K562 (cell line): ENCODE results near the gene VPS11. TPM values are rescaled to one million over a fixed set of nuclear protein-coding genes. Genes with fewer than 3 reads are reported as not detected.

Source experiments
- ATAC-seq: fragments of 200-7000 bp; cut with Tn5 transposase; 3 replicates; pipeline ENCODE4 v1.9.1; 2020; ENCODE audit warnings: moderate library complexity
- BruUV-seq: library from RNA; stranded (reverse); fragments of 400-500 nt; replicated peaks from 2 replicates; lab custom pipeline; 2021; lab: Mats Ljungman, UMichigan
- CTCF ChIA-PET: fragments of 300-600 bp; formaldehyde crosslinking; extraction: SDS; loops from one replicate; lab custom pipeline; 2021; ENCODE audit warnings: low intra/inter-chr PET ratio; lab: Yijun Ruan, JAX
- POLR2A ChIA-PET: fragments of 300-600, 350-650 bp; sonication (Branson Sonifier 250); formaldehyde crosslinking; extraction: SDS; loops from one replicate; lab custom pipeline; 2021; ENCODE audit warnings: antibody characterized with exemption, inconsistent platforms; lab: Yijun Ruan, JAX
- DNase-seq, 4 experiments: peaks; one replicate each; pipeline versions ENCODE4 v3.0.0 to v3.0.0-alpha.2; 2011 to 2018; ENCODE audit warnings: low spot score in 3 of 4, mixed read lengths in 3 of 4; ENCODE audit errors: extremely low read depth in 1 of 4
- FAIRE-seq: peaks from 2 replicates; lab custom pipeline; 2011; peaks lifted over from hg19 to GRCh38; lab: Jason Lieb, UNC
- H2AFZ ChIP-seq: 2 replicates; pipeline ENCODE4 v1.6.0; 2011; ENCODE audit warnings: low read depth, low read length, control low read depth, inconsistent platforms
- H3K27ac ChIP-seq: fragments of 200-600 bp; 3 replicates; pipeline ENCODE4 v1.8.0; 2011; ENCODE audit warnings: low read depth, mild to moderate bottlenecking, control low read depth, inconsistent platforms, low read length, moderate library complexity, mixed read lengths; ENCODE audit errors: extremely low read depth
- H3K27me3 ChIP-seq, 2 experiments: fragments of 300-600 bp in 1 of 2; 2 replicates in 1 of 2; 3 replicates in 1 of 2; pipeline versions ENCODE4 v1.6.0 to v1.8.0; 2011; ENCODE audit warnings: inconsistent platforms in 2 of 2, low read length in 2 of 2, mild to moderate bottlenecking in 1 of 2, mixed read lengths in 1 of 2, moderate library complexity in 1 of 2; ENCODE audit not compliant: control insufficient read depth in 2 of 2, insufficient read depth in 2 of 2
- H3K36me3 ChIP-seq: fragments of 300-600 bp; 3 replicates; pipeline ENCODE4 v1.8.0; 2011; ENCODE audit warnings: mild to moderate bottlenecking, low read length, inconsistent platforms; ENCODE audit not compliant: control insufficient read depth, insufficient read depth
- H3K4me1 ChIP-seq, 2 experiments: fragments of 200-600 bp in 1 of 2; replicated peaks in 1 of 2; 2 replicates in 1 of 2; 3 replicates in 1 of 2; pipeline versions ENCODE4 v1.5.1 to v1.8.0; 2011; ENCODE audit warnings: inconsistent platforms in 2 of 2, low read length in 2 of 2, mild to moderate bottlenecking in 1 of 2, mixed read lengths in 1 of 2, moderate library complexity in 1 of 2; ENCODE audit not compliant: control insufficient read depth in 2 of 2, insufficient read depth in 2 of 2
- H3K4me2 ChIP-seq: 2 replicates; pipeline ENCODE4 v1.6.1; 2011; ENCODE audit warnings: low read length, control low read depth, inconsistent platforms, mixed read lengths; ENCODE audit not compliant: insufficient read depth
- H3K4me3 ChIP-seq: fragments of 200-600 bp; sonication (generic), shearing (Covaris generic); 2 replicates; pipeline ENCODE4 v1.5.1; 2016; ENCODE audit warnings: control low read depth, inconsistent platforms
- H3K79me2 ChIP-seq: fragments of 200-600 bp; 3 replicates; pipeline ENCODE4 v1.8.0; 2011; ENCODE audit warnings: low read length, inconsistent platforms; ENCODE audit not compliant: control insufficient read depth, insufficient read depth
- H3K9ac ChIP-seq, 2 experiments: 2 replicates each; pipeline versions ENCODE4 v1.6.0 to v1.6.1; 2011; ENCODE audit warnings: low read depth in 2 of 2, low read length in 2 of 2, control low read depth in 1 of 2, inconsistent platforms in 1 of 2, mild to moderate bottlenecking in 1 of 2, mixed read lengths in 1 of 2; ENCODE audit not compliant: insufficient read depth in 1 of 2
- H3K9me1 ChIP-seq: one replicate; pipeline ENCODE4 v1.6.0; 2011; ENCODE audit warnings: inconsistent platforms, mild to moderate bottlenecking, low read length, moderate library complexity; ENCODE audit not compliant: control insufficient read depth, insufficient read depth
- H3K9me3 ChIP-seq: replicated peaks from 2 replicates; pipeline ENCODE4 v1.5.1; 2011; ENCODE audit warnings: low read depth, low read length, inconsistent platforms; ENCODE audit not compliant: control insufficient read depth, insufficient read depth
- H4K20me1 ChIP-seq: replicated peaks from 2 replicates; pipeline ENCODE4 v1.6.1; 2011; ENCODE audit warnings: low read length, inconsistent platforms, mixed read lengths; ENCODE audit not compliant: control insufficient read depth, insufficient read depth
- ARID2 ChIP-seq: fragments of 450-650 bp; IDR thresholded peaks from 2 replicates; pipeline ENCODE4 v1.6.1; 2017; ENCODE audit warnings: antibody characterized with exemption, mild to moderate bottlenecking
- HNRNPUL1 ChIP-seq: fragments of 200-400 bp; formaldehyde crosslinking; IDR thresholded peaks from 2 replicates; pipeline ENCODE4 v1.6.1; 2017; ENCODE audit warnings: low read length
- MTA3 ChIP-seq: fragments of 450-650 bp; formaldehyde crosslinking; IDR thresholded peaks from 2 replicates; pipeline ENCODE4 v1.6.1; 2017; ENCODE audit warnings: mild to moderate bottlenecking, borderline replicate concordance
- NCOA4 ChIP-seq: fragments of 450-650 bp; IDR thresholded peaks from 2 replicates; pipeline ENCODE4 v1.6.1; 2018; ENCODE audit warnings: mild to moderate bottlenecking; ENCODE audit not compliant: partially characterized antibody
- PHTF2 ChIP-seq: fragments of 250-450 bp; sonication (Bioruptor Pico); IDR thresholded peaks from 2 replicates; pipeline ENCODE4 v1.5.0; 2021; ENCODE audit warnings: mild to moderate bottlenecking
- POLR2G ChIP-seq: fragments of 200-400 bp; formaldehyde crosslinking; IDR thresholded peaks from 2 replicates; pipeline ENCODE4 v1.6.1; 2017; ENCODE audit warnings: low read depth, mild to moderate bottlenecking, antibody characterized with exemption, low read length, moderate library complexity
- PTBP1 ChIP-seq: fragments of 200-400 bp; formaldehyde crosslinking; IDR thresholded peaks from 2 replicates; pipeline ENCODE4 v1.6.1; 2017; ENCODE audit warnings: low read depth, low read length
- SAP30 ChIP-seq: fragments of 200-600 bp; sonication (generic); IDR thresholded peaks from 2 replicates; pipeline ENCODE4 v1.6.1; 2012; ENCODE audit warnings: borderline replicate concordance, low read depth, mild to moderate bottlenecking, moderate library complexity, low read length, control low read depth, inconsistent platforms; ENCODE audit not compliant: insufficient read depth, poor library complexity, severe bottlenecking
- TOE1 ChIP-seq, 2 experiments: fragments of 450-650 bp in 1 of 2; sonication (generic) in 1 of 2; formaldehyde crosslinking in 1 of 2; IDR thresholded peaks; 2 replicates each; pipeline versions ENCODE4 v1.7.1 to v1.8.0; 2016 to 2022; ENCODE audit warnings: borderline replicate concordance in 2 of 2, mild to moderate bottlenecking in 2 of 2, antibody characterized with exemption in 1 of 2, inconsistent platforms in 1 of 2, low read depth in 1 of 2, missing genetic modification reagents in 1 of 2, moderate library complexity in 1 of 2
- ZC3H8 ChIP-seq: fragments of 450-650 bp; IDR thresholded peaks from 2 replicates; pipeline ENCODE4 v1.6.1; 2017
- ZNF212 ChIP-seq: fragments of 450-650 bp; formaldehyde crosslinking; IDR thresholded peaks from 2 replicates; pipeline ENCODE4 v1.4.0; 2020; ENCODE audit warnings: mild to moderate bottlenecking
- ZNF280B ChIP-seq: fragments of 250-450 bp; sonication (Bioruptor Pico); IDR thresholded peaks from 2 replicates; pipeline ENCODE4 v1.5.1; 2021; ENCODE audit warnings: mild to moderate bottlenecking
- WGBS: fragments of 100-300 bp; shearing (Covaris generic); methylation state at CpG from one replicate; pipeline ENCODE4 v1.1.6; 2016; ENCODE audit warnings: low coverage, mixed read lengths; ENCODE audit not compliant: insufficient coverage; ENCODE audit errors: missing lambda C conversion rate; 5-methylcytosine and 5-hydroxymethylcytosine counted together
- in situ Hi-C: fragments of 300-500 bp; cut with MboI; formaldehyde crosslinking; loops from 4 replicates; pipeline ENCODE4 v1.15.0; 2018; ENCODE audit warnings: inconsistent platforms, mixed read lengths
- intact Hi-C: fragments of 100-400 bp; cut with micrococcal nuclease; formaldehyde crosslinking; loops from 2 replicates; pipeline ENCODE4 v1.14.2; 2022
- polyA plus RNA-seq, 8 experiments: library from polyadenylated mRNA; depleted of rRNA in 4 of 8; stranded (reverse) in 5 of 8; unstranded in 3 of 8; fragments of >200 nt; fragmentation: Nextera tagmentation in 2 of 8; fragmentation: Illumina TruSeq in 1 of 8; extraction: Ambion mirVana in 2 of 8; extraction: Trizol in 1 of 8; gene quantifications; 2 replicates each; pipeline versions ENCODE4 v1.2.1 to v1.2.3, GENCODE V29; 2011 to 2014; ENCODE audit warnings: inconsistent platforms in 1 of 8, missing spikeins in 1 of 8
- total RNA-seq, 7 experiments: library from RNA; depleted of rRNA in 6 of 7; stranded (reverse); fragments of >200 nt in 6 of 7; fragmentation: Illumina TruSeq in 2 of 7; extraction: Trizol in 2 of 7; gene quantifications; 2 replicates each; pipeline versions ENCODE4 v1.2.1 to v1.2.3, GENCODE V29; 2011 to 2021; ENCODE audit warnings: low replicate concordance in 1 of 7

VPS11 gene
- total and polyA plus RNA-seq, 9 of the 15 experiments (the other 6 are each of a cell fraction or from before 2014, with no cell fraction given) = 14.1 to 35.5 (median 27.5) TPM

DNA sequence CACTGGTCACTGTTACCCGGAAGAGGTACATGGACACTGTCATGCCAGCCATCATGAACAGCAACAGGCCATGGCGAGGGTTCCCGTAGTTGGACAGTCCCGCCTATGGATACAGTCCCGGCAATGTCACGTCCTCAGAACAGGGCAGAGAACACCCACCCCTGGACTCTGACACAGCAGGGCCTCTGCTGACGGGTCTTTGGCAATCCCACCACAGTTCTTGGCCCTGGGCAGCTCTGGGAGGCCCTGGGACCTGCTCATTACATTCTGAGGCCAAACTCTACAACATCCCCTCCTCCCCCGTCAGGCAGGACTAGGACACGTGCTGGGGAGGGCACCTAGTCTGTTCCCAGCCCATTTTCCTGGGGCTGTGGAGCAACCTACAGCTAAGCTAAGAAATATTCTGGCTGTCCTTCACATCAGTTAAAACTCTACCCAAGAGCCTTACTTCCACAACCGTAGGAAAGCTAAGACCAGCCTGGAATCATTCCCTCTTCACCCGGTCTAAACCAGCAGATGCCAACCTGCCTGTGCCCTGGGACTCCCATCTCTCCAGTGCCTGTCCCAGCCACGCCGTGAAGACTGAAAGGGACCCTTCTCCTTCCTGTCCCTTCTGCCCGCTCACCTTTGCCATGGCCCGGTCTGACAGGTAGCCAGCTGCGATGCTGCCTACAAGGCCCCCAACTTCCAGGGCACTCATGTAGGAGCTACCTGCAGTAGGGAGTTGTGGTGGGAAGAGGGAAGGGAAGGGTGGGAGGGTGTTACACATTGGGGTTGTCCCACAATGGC is 41.4 kb upstream of the VPS11 start:
- CTCF ChIA-PET = no interaction called here
- no peak for TF ChIP-seq ARID2
- 0 out of 2 replicates have a peak, but pooled peaks have one; percentile 23 for TF ChIP-seq POLR2G
- Histone ChIP-seq H3K27ac (no peak overlapping the region), H3K36me3 (peaks cover 79% of the 10 kb centered on the region), H3K4me1 (peaks cover 50 to 55% of the 10 kb centered on the region in 2 experiments), H2AFZ (no peak overlapping the region), H3K79me2 (peaks cover 58% of the 10 kb centered on the region), H3K9me3 (no peaks in the 10 kb centered on the region), H3K9ac (peak overlapping the region in 1 of 2 experiments; percentile 75; a peak in 1 of 4 replicates), H4K20me1 (peaks cover 22% of the 10 kb centered on the region), H3K4me3 (no peak overlapping the region), H3K9me1 (no peaks in the 10 kb centered on the region), H3K4me2 (no peak overlapping the region), H3K27me3 (no peaks in the 10 kb centered on the region)
- WGBS = 92% methylated on average over 16 of the region's 16 CpGs
- no TSS peak for BruUV-seq
- ATAC-seq (no peak), DNase-seq (peak in 2 of 4 experiments; percentile 4 to 6), FAIRE-seq (no peak)
- in situ Hi-C loops (no loop called here), intact Hi-C loops (no loop called here)
- POLR2A ChIA-PET = interaction anchor here (0.6 to 5.2 kb wide), 5 partner anchors 12 to 283 kb away, joined by 3 to 33 read pairs (median 8); partner anchors contain the start of gene HYOU1

DNA sequence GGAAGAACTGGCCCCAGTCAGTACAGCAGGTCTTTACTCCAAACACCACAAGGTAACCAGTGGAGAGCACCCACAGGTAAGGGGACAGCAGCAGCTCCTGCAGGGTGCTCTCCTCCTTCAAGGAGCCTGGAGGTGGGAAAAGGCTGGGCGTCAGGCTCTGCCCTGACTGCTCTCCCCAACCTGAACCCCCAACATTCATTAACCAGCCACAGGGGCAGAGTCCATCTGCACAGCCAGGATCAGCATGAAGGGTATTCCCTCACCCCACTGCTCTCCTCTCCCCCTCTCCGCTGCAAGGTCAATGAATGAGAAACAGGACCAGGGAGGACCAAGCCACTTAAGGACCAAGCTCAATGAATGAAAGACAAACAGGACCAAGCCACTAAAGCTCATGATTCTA is 40.6 kb upstream of the VPS11 start:
- H3K36me3 ChIP-seq = peaks cover 72% of the 10 kb centered on the region
- H3K4me2 ChIP-seq = no peak overlapping the region
- peaks cover 51% of the 10 kb centered on the region for H3K79me2 ChIP-seq
- no peaks in the 10 kb centered on the region for H3K27me3 ChIP-seq
- H3K9me3 ChIP-seq = no peaks in the 10 kb centered on the region
- H3K27ac ChIP-seq = no peak overlapping the region; the same call in 2 of the 3 replicates
- H3K4me3 ChIP-seq = no peak overlapping the region
- no TSS peak for BruUV-seq
- 100% methylated on average over 2 of the region's 2 CpGs for WGBS
- H3K9me1 ChIP-seq = no peaks in the 10 kb centered on the region
- in situ Hi-C loops (no loop called here), intact Hi-C loops (no loop called here)
- FAIRE-seq (no peak), ATAC-seq (no peak), DNase-seq (peak in 1 of 4 experiments; percentile 7)
- CTCF ChIA-PET = no interaction called here
- H3K9ac ChIP-seq = peak overlapping the region in 1 of 2 experiments; percentile 57; a peak in 1 of 4 replicates
- POLR2A ChIA-PET = interaction anchor here (0.6 to 5.2 kb wide), 3 partner anchors 8 to 283 kb away, joined by 4 to 33 read pairs (median 6); partner anchors contain the start of gene TRAPPC4
- H3K4me1 ChIP-seq = peaks cover 54 to 57% of the 10 kb centered on the region in 2 experiments
- peaks cover 22% of the 10 kb centered on the region for H4K20me1 ChIP-seq
- no peak overlapping the region for H2AFZ ChIP-seq
- TF ChIP-seq TOE1 (IDR thresholded peaks at IDR 0.05; ENCODE audit: borderline replicate concordance) (no peak), TOE1 (CRISPR knock-in tag; IDR thresholded peaks at IDR 0.05; ENCODE audit: borderline replicate concordance, low read depth) (no peak), SAP30 (no peak), MTA3 (no peak), HNRNPUL1 (no peak), NCOA4 (no peak), PTBP1 (no peak), ZNF212 (no peak), ZC3H8 (no peak), PHTF2 (CRISPR knock-in tag) (no peak), ZNF280B (no peak)
